GM10266 (cell line): ENCODE data around the gene AKAP12.

Experiments
- DNase-seq: peaks from one replicate; pipeline ENCODE4 v3.0.0; 2012; ENCODE audit errors: extremely low spot score
- TF ChIP-seq, protein P1 (sequence below): IDR thresholded peaks from 2 replicates; pipeline ENCODE4 v1.5.1; 2012; ENCODE audit warnings: mild to moderate bottlenecking, low read depth; ENCODE audit not compliant: control insufficient read depth, insufficient read depth; ENCODE audit errors: missing control alignments

AKAP12 gene

DNA sequence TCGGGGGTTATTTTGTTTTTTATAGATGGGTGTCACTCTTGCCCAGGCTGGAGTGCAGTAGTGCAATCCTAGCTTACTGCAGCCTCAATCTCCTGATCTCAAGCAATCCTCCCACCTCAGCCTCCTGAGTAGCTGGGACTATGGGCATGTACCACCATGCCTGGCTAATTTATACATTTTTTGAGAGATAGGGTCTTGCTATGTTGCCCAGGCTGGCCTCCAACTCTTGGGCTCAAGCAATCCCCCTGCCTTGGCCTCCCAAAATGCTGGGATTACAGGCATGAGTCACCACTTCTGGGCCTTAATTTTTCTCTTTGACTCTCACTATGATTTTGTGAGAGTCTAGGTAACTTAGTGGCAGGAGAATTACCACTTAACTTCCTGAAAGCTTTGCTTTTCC is 23.3 kb downstream of the AKAP12 start:
- DNase-seq = no peak
- TF ChIP-seq, protein P1, sequence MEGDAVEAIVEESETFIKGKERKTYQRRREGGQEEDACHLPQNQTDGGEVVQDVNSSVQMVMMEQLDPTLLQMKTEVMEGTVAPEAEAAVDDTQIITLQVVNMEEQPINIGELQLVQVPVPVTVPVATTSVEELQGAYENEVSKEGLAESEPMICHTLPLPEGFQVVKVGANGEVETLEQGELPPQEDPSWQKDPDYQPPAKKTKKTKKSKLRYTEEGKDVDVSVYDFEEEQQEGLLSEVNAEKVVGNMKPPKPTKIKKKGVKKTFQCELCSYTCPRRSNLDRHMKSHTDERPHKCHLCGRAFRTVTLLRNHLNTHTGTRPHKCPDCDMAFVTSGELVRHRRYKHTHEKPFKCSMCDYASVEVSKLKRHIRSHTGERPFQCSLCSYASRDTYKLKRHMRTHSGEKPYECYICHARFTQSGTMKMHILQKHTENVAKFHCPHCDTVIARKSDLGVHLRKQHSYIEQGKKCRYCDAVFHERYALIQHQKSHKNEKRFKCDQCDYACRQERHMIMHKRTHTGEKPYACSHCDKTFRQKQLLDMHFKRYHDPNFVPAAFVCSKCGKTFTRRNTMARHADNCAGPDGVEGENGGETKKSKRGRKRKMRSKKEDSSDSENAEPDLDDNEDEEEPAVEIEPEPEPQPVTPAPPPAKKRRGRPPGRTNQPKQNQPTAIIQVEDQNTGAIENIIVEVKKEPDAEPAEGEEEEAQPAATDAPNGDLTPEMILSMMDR = no peak

DNA sequence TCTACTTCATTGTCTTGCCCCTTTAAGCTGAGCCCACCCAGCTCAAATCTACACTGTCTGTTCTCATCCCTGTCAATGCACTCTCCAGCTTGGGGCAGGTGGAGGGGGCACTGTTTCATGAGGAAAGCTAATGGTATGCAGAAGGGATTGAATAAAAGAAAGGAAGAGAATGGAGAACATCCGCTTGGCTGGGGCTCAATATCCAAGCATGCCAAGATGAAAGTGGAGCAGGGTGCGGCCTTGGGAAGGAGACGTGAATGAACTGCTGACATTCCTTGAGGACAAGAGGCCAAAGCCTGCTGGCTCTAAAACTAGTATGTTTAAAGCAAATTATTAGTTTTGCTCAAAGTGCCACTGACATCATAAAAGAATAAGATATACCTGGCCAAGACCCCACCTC is 24.2 kb downstream of the AKAP12 start:
- no peak for DNase-seq
- TF ChIP-seq, protein P1 = no peak

DNA sequence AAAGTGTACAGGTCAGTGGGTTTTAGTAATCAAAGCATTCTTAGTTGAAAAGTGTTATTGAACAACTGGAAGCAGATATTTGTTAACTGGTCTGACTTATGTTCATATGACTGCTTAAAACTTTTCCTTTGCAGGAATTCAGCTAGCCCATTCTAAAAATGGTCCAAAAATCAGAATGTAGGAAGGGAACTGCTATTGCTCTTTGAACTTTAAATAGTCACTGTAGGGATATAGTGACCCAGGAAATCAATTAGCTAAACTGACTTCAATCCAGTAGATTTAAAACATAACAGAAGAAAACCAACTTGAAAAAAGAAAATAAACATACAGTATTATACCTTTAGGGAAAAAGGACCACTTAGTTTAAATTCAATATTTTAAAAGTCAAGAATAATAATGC is 25.5 kb downstream of the AKAP12 start:
- TF ChIP-seq, protein P1 = no peak
- no peak for DNase-seq

DNA sequence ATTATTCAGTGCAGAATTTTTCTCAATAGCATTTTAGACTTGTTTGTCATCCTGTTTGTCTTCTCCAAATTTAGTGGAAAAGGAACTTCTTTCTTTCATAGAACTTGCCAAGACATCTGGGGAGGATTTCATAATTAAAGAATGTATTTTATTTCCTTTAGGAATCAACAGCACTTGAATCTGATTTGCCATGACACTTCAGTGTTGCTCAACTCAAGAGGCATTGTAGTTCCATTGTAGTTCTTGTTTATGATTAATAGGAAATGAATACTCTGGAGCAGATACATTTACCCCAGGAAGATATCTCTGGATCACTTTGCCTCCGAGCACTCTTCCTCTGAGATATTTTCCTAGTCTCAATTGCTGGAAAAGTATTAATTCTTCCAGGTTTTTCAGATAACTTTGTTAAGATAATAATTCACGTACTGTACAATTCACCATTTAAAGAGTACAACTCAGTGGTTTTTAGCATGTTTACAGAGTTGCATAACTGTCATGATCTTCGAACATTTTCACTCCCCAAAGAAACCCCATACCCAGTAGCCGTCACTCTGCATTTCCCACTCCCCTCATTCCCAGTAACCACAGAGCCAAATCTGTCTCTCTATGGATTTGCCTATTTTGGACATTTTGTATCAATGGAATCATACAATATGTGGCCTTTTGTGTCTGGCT is 29.7 kb downstream of the AKAP12 start:
- no peak for DNase-seq
- TF ChIP-seq, protein P1 = no peak

DNA sequence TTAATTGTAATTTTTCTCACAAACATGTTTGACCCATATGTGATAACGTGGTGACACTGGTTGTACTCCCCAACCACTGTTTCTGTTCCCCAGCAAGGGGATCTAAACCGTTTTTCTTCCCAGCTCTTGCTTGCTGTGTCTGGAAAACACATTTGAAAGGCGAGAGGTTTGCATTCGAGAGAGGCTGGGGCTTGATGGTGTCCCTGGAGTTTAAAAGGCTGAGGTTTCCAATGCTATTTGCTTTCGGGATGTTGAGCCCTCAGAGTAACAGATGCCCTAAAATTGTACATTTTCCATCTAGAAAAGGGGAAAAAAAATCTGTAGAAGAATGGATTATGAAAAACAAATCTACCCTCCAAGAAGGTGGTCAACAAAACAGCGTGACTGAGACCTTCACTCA is 35.4 kb downstream of the AKAP12 start:
- TF ChIP-seq, protein P1 = no peak
- DNase-seq = no peak

DNA sequence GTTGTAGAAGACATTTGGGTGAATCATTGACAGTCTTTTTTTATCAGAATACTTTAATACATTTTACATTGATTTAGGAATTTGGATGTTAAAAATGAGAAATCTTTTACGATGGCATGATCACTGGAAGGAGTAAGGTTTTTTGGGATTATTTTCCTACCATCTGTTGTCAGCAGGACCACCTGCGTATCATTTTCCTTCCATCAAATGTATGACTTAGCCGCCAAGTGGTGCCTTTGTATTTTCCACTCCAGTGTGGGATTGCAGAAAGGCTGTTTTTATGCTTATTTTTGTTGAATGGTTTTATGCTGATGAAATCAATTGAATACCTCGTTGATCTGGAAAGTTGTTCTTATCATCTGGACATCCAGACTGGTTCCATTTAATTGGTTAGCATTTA is 35.8 kb downstream of the AKAP12 start:
- TF ChIP-seq, protein P1 = no peak
- DNase-seq = no peak

DNA sequence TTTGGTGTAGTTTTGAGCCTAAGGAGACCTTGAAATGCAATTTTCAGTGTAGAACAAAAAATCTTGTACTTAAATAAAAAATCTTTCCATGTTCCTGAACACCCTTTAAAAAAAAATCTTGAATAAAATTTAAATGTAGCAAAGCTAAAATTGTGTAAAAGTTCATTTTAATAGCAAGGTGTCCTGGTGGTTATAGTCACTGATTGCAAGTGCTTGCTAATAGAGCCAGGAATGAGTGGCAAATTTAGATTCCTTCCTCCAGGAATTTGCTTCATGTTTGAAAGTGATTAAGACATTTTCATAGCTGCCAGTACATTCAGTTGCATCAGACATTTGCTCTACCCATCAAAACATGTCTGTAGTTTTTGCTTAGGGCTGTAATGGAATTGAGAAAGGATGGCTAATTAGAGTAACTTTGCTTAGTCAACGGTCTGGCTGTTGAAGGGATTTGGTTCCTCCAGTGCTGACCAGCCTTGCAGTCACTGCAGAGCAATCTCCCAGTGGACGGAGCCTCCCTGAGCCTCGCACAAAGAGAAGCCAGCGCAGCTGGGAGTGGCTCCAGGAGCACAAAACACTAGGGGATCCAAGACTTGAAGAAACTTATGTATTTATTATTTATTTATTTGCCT is 36.5 kb downstream of the AKAP12 start:
- DNase-seq = no peak
- TF ChIP-seq, protein P1 = no peak
